A673 (cell line): ENCODE results near the gene LHFPL6.

Source experiments
- CTCF ChIP-seq: fragments of 300-800, 200-600 bp; sonication (generic); conservative IDR thresholded peaks from 2 replicates; pipeline ENCODE4 v1.5.1; 2017; ENCODE audit warnings: low read depth, mild to moderate bottlenecking, antibody characterized with exemption, low read length, moderate library complexity, mixed read lengths
- EZH2 ChIP-seq: fragments of 200-600 bp; sonication (generic); IDR thresholded peaks from 2 replicates; pipeline ENCODE4 v1.6.1; 2017; ENCODE audit warnings: borderline replicate concordance, low read depth, mild to moderate bottlenecking, mixed read lengths, antibody characterized with exemption, low read length; ENCODE audit not compliant: poor library complexity, severe bottlenecking

- TF ChIP-seq EZH2 = no peak
- no peak for TF ChIP-seq CTCF
These were observed 252.5 kb downstream of the LHFPL6 start for GRCh38 chr13:39350461-39350881.
